MM.1S (cell line): Measurements from ENCODE around the gene PDGFRB.

Experiments used
- CTCF ChIP-seq: fragments of 300-600 bp; sonication (generic); IDR thresholded peaks from 2 replicates; pipeline ENCODE4 v1.5.1; 2016; ENCODE audit warnings: antibody characterized with exemption, low read length, mixed read lengths
- EZH2phosphoT487 ChIP-seq: fragments of 300-600 bp; sonication (generic); IDR thresholded peaks from 2 replicates; pipeline ENCODE4 v1.6.1; 2018; ENCODE audit warnings: antibody characterized with exemption, low read length

- no peak for TF ChIP-seq CTCF
- no peak for TF ChIP-seq EZH2phosphoT487
These were observed 34.3 kb upstream of the PDGFRB start, which contains the start of gene SLC6A7 for GRCh38 chr5:150189728-150190502.
